ENCODE data around the gene PALLD. TPM values are rescaled to one million over a fixed set of nuclear protein-coding genes. Genes with fewer than 3 reads are reported as not detected.

Gene PALLD
- total RNA-seq, 4 donors from 2014 or later, result 1,036 to 2,270 (median 2,202) TPM

- no peak for ATAC-seq
- Histone ChIP-seq H3K4me1 (no peaks in the 10 kb centered on the region), H3K9me3 (peaks cover 0 to 6% (median 0%) of the 10 kb centered on the region in 3 donors), H3K27ac (no peak overlapping the region), H3K4me3 (no peak overlapping the region), H3K36me3 (peaks cover 0 to 30% of the 10 kb centered on the region in 2 donors), H3K27me3 (no peaks in the 10 kb centered on the region)
- 89 to 93% methylated on average over 2 to 4 of the region's 4 CpGs for WGBS, 2 donors (ENCODE audit: low coverage in 1 of 2)
- TF ChIP-seq POLR2A (IDR thresholded peaks at IDR 0.05) (no peak), POLR2AphosphoS5 (IDR thresholded peaks at IDR 0.05) (no peak), EP300 (IDR thresholded peaks at IDR 0.05) (no peak), CTCF (IDR thresholded peaks at IDR 0.05) (no peak)
These were observed 475.7 kb downstream of the PALLD start for GRCh38 chr4:168972596-168972995.

Small RNA genes lying within 50 kb of the gene (small RNA-seq; reads per million reads assigned to genes)
- 0 reads per million in 4 donors for gene RF00432
- gene RNU6-1336P, result 0 reads per million in 4 donors
- gene RNU6-853P, result 0 reads per million in 4 donors

Other genes with a start within 250 kb of the PALLD start
- gene DDX60, start 178.3 kb upstream of the PALLD start, total RNA-seq, result 10 to 100 TPM in 3 of 4 donors, 1 to 10 TPM in 1; 4.6 to 24.3 (median 13.8) TPM
- gene DDX60L, start 16.6 kb upstream of the PALLD start, total RNA-seq, result 10 to 100 TPM in 2 of 4 donors, 1 to 10 TPM in 2; 6.2 to 16.2 (median 9.0) TPM

Data from gastroesophageal sphincter (tissue), 4 donors.